Liver (tissue), 9 donors: ENCODE data around the gene OSCP1. TPM values are rescaled to one million over a fixed set of nuclear protein-coding genes. Genes with fewer than 3 reads are reported as not detected.

Source experiments
- DNase-seq: peaks from one replicate; pipeline ENCODE4 v3.0.0-alpha.2; 2017; ENCODE audit warnings: low spot score
- H3K27ac ChIP-seq, 2 donors: one replicate each; pipeline ENCODE4 v1.7.0; 2013; ENCODE audit warnings: inconsistent platforms in 2 of 2, low read length in 2 of 2, control low read depth in 1 of 2, low read depth in 1 of 2, mild to moderate bottlenecking in 1 of 2
- H3K27me3 ChIP-seq, 4 donors: one replicate each; pipeline versions ENCODE4 v1.6.1 to v1.7.0; 2013; ENCODE audit warnings: low read length in 3 of 4, inconsistent platforms in 1 of 4, mild to moderate bottlenecking in 1 of 4, moderate library complexity in 1 of 4; ENCODE audit not compliant: control insufficient read depth in 4 of 4, insufficient read depth in 4 of 4
- H3K36me3 ChIP-seq, 4 donors: one replicate each; pipeline versions ENCODE4 v1.6.1 to v1.7.0; 2013; ENCODE audit warnings: low read length in 3 of 4, mild to moderate bottlenecking in 3 of 4, low read depth in 1 of 4, moderate library complexity in 1 of 4; ENCODE audit not compliant: control insufficient read depth in 4 of 4, insufficient read depth in 3 of 4
- H3K4me1 ChIP-seq, 4 donors: one replicate each; pipeline versions ENCODE4 v1.6.1 to v1.7.0; 2013; ENCODE audit warnings: low read length in 3 of 4, mild to moderate bottlenecking in 3 of 4, moderate library complexity in 1 of 4; ENCODE audit not compliant: control insufficient read depth in 4 of 4, insufficient read depth in 4 of 4
- H3K4me3 ChIP-seq, 3 donors: one replicate each; pipeline versions ENCODE4 v1.6.1 to v1.7.0; 2013; ENCODE audit warnings: low read length in 3 of 3, control low read depth in 1 of 3, low read depth in 1 of 3, mild to moderate bottlenecking in 1 of 3
- H3K9ac ChIP-seq, 2 donors: one replicate each; pipeline ENCODE4 v1.7.0; 2013; ENCODE audit warnings: low read length in 2 of 2, mild to moderate bottlenecking in 2 of 2, moderate library complexity in 2 of 2, control low read depth in 1 of 2, low read depth in 1 of 2
- H3K9me3 ChIP-seq, 4 donors: one replicate each; pipeline versions ENCODE4 v1.6.1 to v1.7.0; 2013; ENCODE audit warnings: low read length in 3 of 4; ENCODE audit not compliant: control insufficient read depth in 4 of 4
- EGR1 ChIP-seq, 2 donors: IDR thresholded peaks; 2 replicates each; pipeline ENCODE4 v1.6.1; 2016 to 2018; ENCODE audit warnings: antibody characterized with exemption in 2 of 2, low read depth in 2 of 2
- FOXA1 ChIP-seq: IDR thresholded peaks from 2 replicates; pipeline ENCODE4 v1.6.1; 2016; ENCODE audit warnings: antibody characterized with exemption
- FOXA2 ChIP-seq: IDR thresholded peaks from 2 replicates; pipeline ENCODE4 v1.6.1; 2016; ENCODE audit warnings: antibody characterized with exemption
- GABPA ChIP-seq, 2 donors: IDR thresholded peaks in 1 of 2; conservative IDR thresholded peaks in 1 of 2; 2 replicates each; pipeline ENCODE4 v1.6.1; 2016; ENCODE audit warnings: antibody characterized with exemption in 2 of 2, mild to moderate bottlenecking in 1 of 2, moderate library complexity in 1 of 2
- HNF4A ChIP-seq, 2 donors: conservative IDR thresholded peaks; 2 replicates each; pipeline ENCODE4 v1.6.1; 2016; ENCODE audit warnings: antibody characterized with exemption in 2 of 2, mild to moderate bottlenecking in 2 of 2
- HNF4G ChIP-seq: IDR thresholded peaks from 2 replicates; pipeline ENCODE4 v1.6.1; 2016; ENCODE audit warnings: antibody characterized with exemption
- JUND ChIP-seq, 2 donors: IDR thresholded peaks; 2 replicates each; pipeline ENCODE4 v1.6.1; 2016; ENCODE audit warnings: antibody characterized with exemption in 2 of 2
- NR2F2 ChIP-seq: IDR thresholded peaks from 2 replicates; pipeline ENCODE4 v1.6.1; 2016; ENCODE audit warnings: antibody characterized with exemption
- RAD21 ChIP-seq, 2 donors: IDR thresholded peaks; 2 replicates each; pipeline ENCODE4 v1.6.1; 2016; ENCODE audit warnings: antibody characterized with exemption in 2 of 2, mild to moderate bottlenecking in 2 of 2
- RXRA ChIP-seq, 2 donors: IDR thresholded peaks; 2 replicates each; pipeline ENCODE4 v1.6.1; 2017 to 2018; ENCODE audit warnings: antibody characterized with exemption in 2 of 2, mild to moderate bottlenecking in 1 of 2
- SP1 ChIP-seq: IDR thresholded peaks from 2 replicates; pipeline ENCODE4 v1.6.1; 2018; ENCODE audit warnings: antibody characterized with exemption, mild to moderate bottlenecking
- TAF1 ChIP-seq: conservative IDR thresholded peaks from 2 replicates; pipeline ENCODE4 v1.6.1; 2016; ENCODE audit warnings: antibody characterized with exemption, mild to moderate bottlenecking
- YY1 ChIP-seq: IDR thresholded peaks from 2 replicates; pipeline ENCODE4 v1.6.1; 2016; ENCODE audit warnings: antibody characterized with exemption, mild to moderate bottlenecking
- WGBS: extraction: QIAGEN DNeasy Blood & Tissue Kit; methylation state at CpG from one replicate; pipeline ENCODE4 v1.1.7; 2013; 5-methylcytosine and 5-hydroxymethylcytosine counted together
- polyA plus RNA-seq, 2 donors: library from polyadenylated mRNA; stranded (reverse) in 1 of 2; unstranded in 1 of 2; fragments of 200-250 nt in 1 of 2; fragments of >200 nt in 1 of 2; fragmentation: Nextera tagmentation in 1 of 2; extraction: Ambion mirVana in 1 of 2; gene quantifications; one replicate each; pipeline versions ENCODE4 v1.2.1 to v1.2.3, GENCODE V29; 2013 to 2015
- total RNA-seq, 2 donors: library from RNA; depleted of rRNA; stranded (reverse); fragments of >200 nt; gene quantifications; one replicate each; pipeline ENCODE4 v1.2.3, GENCODE V29; 2014
- TF ChIP-seq, protein P1 (sequence below): IDR thresholded peaks from 2 replicates; pipeline ENCODE4 v1.6.1; 2016; ENCODE audit warnings: antibody characterized with exemption
- TF ChIP-seq, protein P2 (sequence below): IDR thresholded peaks from 2 replicates; pipeline ENCODE4 v1.6.1; 2016; ENCODE audit warnings: antibody characterized with exemption
- TF ChIP-seq, protein P3 (sequence below): fragments of 150-350 bp; IDR thresholded peaks from 2 replicates; pipeline ENCODE4 v1.5.1; 2017; ENCODE audit warnings: improper control_type of control experiment, low read depth, low read length; ENCODE audit not compliant: missing input control
- TF ChIP-seq, protein P4 (sequence below): IDR thresholded peaks from 2 replicates; pipeline ENCODE4 v1.6.1; 2016; ENCODE audit warnings: antibody characterized with exemption
- TF ChIP-seq, protein P5 (sequence below): IDR thresholded peaks from 2 replicates; pipeline ENCODE4 v1.6.1; 2016; ENCODE audit warnings: antibody characterized with exemption, mild to moderate bottlenecking
- donor health status: healthy.
- donor health status: healthy.
- donor health status: healthy.
- donor health status: healthy.
- donor health status: healthy.

Gene OSCP1, protein sequence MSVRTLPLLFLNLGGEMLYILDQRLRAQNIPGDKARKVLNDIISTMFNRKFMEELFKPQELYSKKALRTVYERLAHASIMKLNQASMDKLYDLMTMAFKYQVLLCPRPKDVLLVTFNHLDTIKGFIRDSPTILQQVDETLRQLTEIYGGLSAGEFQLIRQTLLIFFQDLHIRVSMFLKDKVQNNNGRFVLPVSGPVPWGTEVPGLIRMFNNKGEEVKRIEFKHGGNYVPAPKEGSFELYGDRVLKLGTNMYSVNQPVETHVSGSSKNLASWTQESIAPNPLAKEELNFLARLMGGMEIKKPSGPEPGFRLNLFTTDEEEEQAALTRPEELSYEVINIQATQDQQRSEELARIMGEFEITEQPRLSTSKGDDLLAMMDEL
- total RNA-seq (1 to 10 TPM; 1.5 to 1.7 TPM), polyA plus RNA-seq (1 to 10 TPM; 1.1 to 1.5 TPM)

DNA sequence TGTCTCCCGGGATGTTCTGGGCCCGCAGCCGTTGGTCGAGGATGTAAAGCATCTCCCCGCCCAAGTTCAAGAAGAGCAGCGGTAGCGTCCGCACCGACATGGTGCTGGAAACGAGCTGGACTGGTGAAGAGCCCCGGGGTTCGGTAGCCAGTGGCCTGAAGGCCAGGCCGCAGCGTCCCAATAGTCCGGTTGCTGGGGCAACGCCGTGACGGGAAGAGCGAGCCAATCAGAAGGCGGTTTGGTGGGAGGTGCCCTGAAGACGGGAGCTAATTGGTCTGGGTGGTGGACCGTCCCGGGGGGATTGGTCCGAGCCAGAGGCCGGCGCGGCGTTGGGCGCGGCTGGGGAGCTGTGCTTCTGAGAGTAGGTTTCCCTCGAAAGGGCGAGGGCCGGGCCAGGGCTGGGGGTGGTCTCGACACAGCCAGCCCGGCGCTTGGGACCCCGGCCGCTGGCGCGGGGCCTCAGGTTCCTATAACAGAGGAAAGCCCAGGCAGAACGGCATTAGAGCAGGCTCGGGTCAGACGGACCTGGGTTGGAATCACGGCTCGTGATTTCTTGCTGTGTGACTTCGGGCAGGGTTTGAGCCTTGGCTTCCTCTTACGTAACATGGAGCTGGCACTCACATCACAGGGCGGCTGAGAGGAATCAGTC lies at the start of gene OSCP1:
TSS of gene OSCP1 (minus strand) at position 182 of the 649 bp plus-strand sequence. CDS start at position 100, 82 bp downstream.
- H3K9me3 ChIP-seq: no peaks in the 10 kb centered on the region
- peak within 1 kb of the TSS; percentile 56 to 75 (median 67) for H3K4me3 ChIP-seq
- DNase-seq: peak; percentile 94
- H3K27me3 ChIP-seq: no peaks in the 10 kb centered on the region
- H3K36me3 ChIP-seq: peaks cover 0 to 10% (median 6%) of the 10 kb centered on the region in 4 donors
- H3K27ac ChIP-seq: peak within 1 kb of the TSS; percentile 89 to 91
- H3K4me1 ChIP-seq: peaks cover 3 to 13% (median 6%) of the 10 kb centered on the region in 4 donors
- WGBS: 1% methylated on average over 48 of the region's 48 CpGs
- peak within 1 kb of the TSS; percentile 69 to 78 for H3K9ac ChIP-seq
- TF ChIP-seq, protein P1, sequence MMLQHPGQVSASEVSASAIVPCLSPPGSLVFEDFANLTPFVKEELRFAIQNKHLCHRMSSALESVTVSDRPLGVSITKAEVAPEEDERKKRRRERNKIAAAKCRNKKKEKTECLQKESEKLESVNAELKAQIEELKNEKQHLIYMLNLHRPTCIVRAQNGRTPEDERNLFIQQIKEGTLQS: no peak
- TF ChIP-seq EGR1 (IDR thresholded peaks at IDR 0.05; ENCODE audit: low read depth in 2 of 2): no peak
- TF ChIP-seq, protein P2, sequence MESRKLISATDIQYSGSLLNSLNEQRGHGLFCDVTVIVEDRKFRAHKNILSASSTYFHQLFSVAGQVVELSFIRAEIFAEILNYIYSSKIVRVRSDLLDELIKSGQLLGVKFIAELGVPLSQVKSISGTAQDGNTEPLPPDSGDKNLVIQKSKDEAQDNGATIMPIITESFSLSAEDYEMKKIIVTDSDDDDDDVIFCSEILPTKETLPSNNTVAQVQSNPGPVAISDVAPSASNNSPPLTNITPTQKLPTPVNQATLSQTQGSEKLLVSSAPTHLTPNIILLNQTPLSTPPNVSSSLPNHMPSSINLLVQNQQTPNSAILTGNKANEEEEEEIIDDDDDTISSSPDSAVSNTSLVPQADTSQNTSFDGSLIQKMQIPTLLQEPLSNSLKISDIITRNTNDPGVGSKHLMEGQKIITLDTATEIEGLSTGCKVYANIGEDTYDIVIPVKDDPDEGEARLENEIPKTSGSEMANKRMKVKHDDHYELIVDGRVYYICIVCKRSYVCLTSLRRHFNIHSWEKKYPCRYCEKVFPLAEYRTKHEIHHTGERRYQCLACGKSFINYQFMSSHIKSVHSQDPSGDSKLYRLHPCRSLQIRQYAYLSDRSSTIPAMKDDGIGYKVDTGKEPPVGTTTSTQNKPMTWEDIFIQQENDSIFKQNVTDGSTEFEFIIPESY: no peak
- TF ChIP-seq FOXA2: no peak
- no peak for TF ChIP-seq JUND (IDR thresholded peaks at IDR 0.05)
- TF ChIP-seq HNF4A (conservative IDR thresholded peaks at IDR 0.05): peak in 1 of 2 donors; percentile 50
- peak; percentile 30 for TF ChIP-seq FOXA1
- no peak for TF ChIP-seq NR2F2
- TF ChIP-seq, protein P3, sequence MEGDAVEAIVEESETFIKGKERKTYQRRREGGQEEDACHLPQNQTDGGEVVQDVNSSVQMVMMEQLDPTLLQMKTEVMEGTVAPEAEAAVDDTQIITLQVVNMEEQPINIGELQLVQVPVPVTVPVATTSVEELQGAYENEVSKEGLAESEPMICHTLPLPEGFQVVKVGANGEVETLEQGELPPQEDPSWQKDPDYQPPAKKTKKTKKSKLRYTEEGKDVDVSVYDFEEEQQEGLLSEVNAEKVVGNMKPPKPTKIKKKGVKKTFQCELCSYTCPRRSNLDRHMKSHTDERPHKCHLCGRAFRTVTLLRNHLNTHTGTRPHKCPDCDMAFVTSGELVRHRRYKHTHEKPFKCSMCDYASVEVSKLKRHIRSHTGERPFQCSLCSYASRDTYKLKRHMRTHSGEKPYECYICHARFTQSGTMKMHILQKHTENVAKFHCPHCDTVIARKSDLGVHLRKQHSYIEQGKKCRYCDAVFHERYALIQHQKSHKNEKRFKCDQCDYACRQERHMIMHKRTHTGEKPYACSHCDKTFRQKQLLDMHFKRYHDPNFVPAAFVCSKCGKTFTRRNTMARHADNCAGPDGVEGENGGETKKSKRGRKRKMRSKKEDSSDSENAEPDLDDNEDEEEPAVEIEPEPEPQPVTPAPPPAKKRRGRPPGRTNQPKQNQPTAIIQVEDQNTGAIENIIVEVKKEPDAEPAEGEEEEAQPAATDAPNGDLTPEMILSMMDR: no peak
- TF ChIP-seq RXRA (IDR thresholded peaks at IDR 0.05): peak in 1 of 2 donors; percentile 30
- TF ChIP-seq GABPA (IDR thresholded peaks at IDR 0.05 in 1 of 2, conservative IDR thresholded peaks at IDR 0.05 in 1 of 2): peak in 1 of 2 donors; percentile 43
- peak; percentile 80 for TF ChIP-seq YY1
- no peak for TF ChIP-seq HNF4G
- TF ChIP-seq SP1: peak; percentile 98
- TF ChIP-seq, protein P4, sequence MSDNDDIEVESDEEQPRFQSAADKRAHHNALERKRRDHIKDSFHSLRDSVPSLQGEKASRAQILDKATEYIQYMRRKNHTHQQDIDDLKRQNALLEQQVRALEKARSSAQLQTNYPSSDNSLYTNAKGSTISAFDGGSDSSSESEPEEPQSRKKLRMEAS: peak; percentile 39
- TF ChIP-seq TAF1: no peak
- TF ChIP-seq RAD21 (IDR thresholded peaks at IDR 0.05): peak in 1 of 2 donors; percentile 6
- TF ChIP-seq, protein P5, sequence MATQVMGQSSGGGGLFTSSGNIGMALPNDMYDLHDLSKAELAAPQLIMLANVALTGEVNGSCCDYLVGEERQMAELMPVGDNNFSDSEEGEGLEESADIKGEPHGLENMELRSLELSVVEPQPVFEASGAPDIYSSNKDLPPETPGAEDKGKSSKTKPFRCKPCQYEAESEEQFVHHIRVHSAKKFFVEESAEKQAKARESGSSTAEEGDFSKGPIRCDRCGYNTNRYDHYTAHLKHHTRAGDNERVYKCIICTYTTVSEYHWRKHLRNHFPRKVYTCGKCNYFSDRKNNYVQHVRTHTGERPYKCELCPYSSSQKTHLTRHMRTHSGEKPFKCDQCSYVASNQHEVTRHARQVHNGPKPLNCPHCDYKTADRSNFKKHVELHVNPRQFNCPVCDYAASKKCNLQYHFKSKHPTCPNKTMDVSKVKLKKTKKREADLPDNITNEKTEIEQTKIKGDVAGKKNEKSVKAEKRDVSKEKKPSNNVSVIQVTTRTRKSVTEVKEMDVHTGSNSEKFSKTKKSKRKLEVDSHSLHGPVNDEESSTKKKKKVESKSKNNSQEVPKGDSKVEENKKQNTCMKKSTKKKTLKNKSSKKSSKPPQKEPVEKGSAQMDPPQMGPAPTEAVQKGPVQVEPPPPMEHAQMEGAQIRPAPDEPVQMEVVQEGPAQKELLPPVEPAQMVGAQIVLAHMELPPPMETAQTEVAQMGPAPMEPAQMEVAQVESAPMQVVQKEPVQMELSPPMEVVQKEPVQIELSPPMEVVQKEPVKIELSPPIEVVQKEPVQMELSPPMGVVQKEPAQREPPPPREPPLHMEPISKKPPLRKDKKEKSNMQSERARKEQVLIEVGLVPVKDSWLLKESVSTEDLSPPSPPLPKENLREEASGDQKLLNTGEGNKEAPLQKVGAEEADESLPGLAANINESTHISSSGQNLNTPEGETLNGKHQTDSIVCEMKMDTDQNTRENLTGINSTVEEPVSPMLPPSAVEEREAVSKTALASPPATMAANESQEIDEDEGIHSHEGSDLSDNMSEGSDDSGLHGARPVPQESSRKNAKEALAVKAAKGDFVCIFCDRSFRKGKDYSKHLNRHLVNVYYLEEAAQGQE: peak; percentile 65
